HG02885 (cell line): ENCODE data around the gene PEX10.

Experiments
- ATAC-seq: cut with Tn5 transposase; IDR thresholded peaks from one replicate; pipeline ENCODE4 v1.9.1; 2021; ENCODE audit warnings: mild to moderate bottlenecking; ENCODE audit not compliant: unreplicated experiment, poor library complexity

PEX10 gene

GRCh38 chr1:2391931-2392509 is 20.3 kb downstream of the PEX10 start:
- peak; percentile 16 for ATAC-seq

DNA sequence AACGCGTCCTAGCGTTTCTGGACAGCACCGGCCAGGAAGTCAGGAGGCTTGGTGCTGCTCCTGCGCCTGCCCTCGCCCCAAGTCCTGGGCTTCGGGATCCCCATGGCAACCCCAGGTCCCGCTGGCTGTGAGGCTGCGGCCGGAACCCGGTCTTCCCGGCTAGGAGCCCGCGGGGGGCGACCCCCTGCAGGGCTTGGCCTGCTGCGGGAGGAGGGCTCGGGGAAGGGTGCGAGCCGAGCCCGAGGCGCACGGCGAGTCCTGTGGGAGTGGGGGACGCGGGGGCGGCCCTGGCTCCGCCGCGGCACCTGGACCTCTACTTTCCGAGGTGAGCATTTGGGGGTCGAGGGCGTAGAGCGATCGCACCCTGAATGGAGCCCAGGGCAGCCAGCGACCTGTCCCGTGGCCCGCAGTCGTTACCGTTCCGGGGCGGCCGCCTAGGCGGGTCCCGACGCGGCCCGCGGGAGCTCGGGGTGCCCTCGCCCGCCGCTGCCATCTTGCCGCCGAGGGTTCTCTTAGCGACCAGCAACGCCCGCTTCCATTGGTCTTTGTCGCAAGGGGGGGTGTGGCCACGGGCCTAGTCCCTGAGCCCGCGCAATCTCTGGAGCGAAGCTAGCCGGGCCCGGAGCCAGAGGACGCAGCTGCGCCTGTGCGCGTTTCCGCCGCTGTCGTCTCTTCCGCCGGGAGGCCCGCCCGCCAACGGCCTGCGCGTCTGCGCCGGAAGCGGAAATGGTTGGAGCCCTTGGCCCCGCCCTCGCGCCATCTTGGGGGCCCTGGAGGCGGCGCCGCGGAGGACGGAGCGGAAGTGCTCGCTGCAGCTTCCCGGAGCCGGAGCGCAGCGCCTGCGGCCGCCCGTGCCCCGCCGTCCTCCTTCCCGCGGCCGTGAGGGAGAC is 21.1 kb downstream of the PEX10 start, which contains the start of the genes MORN1 and RER1:
Gene MORN1 (minus strand): TSS at position 514 of the 890 bp plus-strand sequence. CDS start 21 bp downstream, at position 493.
Gene RER1 (plus strand): TSS at position 801 of the 890 bp plus-strand sequence. CDS start 3,950 bp downstream, outside the sequence.
- peak; percentile 93 for ATAC-seq

GRCh38 chr1:2389644-2390043 is 22.7 kb downstream of the PEX10 start:
- no peak for ATAC-seq

- no peak for ATAC-seq
Observed at GRCh38 chr1:2388004-2388913, 24.1 kb downstream of the PEX10 start.

DNA sequence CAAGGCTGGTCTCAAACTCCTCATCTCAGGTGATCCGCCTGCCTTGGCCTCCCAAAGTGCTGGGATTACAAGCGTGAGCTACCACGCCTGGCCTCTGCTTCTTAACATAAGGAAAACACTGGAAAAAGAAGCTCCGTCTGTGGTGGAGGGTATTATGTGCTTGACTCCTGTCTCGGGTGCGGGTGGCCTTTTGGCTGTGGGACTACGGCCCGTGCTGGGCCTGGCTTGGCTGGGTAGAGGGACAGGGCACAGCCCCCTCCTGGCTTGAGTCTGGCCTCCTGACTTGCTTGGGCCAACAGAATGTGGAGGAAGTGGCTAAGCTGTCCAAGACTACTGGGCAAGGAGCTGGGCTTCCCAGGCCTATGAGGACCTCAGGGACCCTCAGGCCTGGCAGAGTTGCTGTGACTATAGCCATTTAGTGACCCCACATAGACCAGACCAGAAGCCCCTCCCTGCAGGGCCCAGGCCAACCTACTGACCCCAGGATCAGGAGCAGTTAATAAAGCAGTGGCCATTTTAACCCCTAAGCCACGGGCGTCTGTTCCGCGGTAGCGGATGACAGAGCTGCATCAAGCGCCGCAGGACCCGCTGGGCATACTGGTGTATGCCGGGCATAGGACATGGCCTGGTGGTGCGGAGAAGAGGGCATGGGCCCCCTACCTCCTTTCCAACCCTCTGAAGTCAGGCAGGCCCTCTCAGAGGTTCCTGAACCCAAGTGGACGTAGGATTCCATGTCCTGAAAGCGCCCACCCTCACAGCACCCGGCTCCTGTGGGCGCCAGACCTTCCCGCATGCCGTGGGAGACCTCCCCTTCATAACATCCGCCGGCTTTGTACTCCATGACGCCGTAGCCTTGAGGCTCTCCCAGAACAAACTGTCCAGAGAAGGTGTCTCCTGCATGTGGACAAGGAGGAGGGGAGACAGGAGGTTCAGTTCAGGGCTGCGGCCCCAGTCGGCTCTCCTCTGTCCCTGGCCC is 25.4 kb downstream of the PEX10 start:
- no peak for ATAC-seq

DNA sequence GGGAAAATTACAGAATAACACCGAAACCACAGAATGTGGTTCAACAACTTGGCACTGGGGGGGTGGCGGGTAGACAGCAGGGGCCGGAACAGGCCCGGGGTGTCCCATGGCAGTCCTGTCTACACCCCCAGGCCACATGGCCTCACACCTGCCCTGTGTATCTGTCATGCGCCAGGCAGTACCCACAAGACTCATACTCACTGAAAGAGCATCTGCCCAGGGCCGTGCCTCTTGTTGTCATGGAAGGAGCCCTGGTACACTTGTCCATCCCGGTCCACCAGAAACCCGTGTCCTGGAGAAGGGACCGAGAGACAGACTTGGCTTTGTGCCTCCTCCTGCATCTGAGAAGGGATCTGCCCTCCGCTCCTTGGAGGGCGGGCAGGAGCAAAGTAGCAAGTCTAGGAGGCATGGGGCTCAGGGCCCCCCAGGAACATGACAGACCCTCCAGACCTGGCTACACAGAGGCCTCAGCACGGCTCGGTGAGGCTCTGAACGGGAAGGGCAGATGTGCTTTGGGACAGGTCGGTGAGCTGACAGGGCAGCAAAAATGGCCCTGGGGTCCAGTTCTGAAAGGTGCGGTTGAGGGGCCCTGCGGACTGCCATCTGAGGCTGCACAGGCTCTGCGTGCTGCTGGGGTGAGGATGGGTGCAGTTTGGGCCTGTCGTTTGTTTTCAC is 26.6 kb downstream of the PEX10 start:
- no peak for ATAC-seq

DNA sequence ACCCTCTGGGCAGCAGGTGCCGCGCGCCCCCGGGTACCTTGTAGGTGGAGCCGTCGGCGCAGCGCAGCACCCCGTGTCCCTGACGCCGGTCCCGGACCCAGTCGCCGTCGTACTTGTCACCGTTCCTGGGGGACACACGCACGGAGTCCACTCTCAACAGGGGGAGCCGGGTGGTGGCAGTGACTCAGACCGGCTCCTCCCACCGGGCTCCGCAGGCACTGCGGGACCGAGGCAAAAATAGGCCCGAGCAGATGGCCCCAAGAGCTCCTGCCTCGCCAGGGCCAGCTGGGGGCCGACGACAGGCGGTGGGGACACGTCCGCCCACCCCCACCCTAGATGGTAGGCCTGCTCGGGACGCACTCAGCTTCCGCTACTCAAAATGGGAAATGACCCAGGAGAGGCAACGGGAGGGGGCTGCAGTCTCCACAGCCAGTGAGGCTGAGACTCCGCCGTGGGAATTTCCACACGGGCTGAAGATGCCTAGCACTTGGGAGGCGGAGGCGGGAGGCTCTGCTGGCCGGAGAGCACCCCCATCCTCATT is 27.4 kb downstream of the PEX10 start:
- ATAC-seq, result no peak

GRCh38 chr1:2384130-2384860 is 28.1 kb downstream of the PEX10 start:
- ATAC-seq, result no peak

GRCh38 chr1:2383576-2383975 is 28.8 kb downstream of the PEX10 start:
- ATAC-seq, result no peak

DNA sequence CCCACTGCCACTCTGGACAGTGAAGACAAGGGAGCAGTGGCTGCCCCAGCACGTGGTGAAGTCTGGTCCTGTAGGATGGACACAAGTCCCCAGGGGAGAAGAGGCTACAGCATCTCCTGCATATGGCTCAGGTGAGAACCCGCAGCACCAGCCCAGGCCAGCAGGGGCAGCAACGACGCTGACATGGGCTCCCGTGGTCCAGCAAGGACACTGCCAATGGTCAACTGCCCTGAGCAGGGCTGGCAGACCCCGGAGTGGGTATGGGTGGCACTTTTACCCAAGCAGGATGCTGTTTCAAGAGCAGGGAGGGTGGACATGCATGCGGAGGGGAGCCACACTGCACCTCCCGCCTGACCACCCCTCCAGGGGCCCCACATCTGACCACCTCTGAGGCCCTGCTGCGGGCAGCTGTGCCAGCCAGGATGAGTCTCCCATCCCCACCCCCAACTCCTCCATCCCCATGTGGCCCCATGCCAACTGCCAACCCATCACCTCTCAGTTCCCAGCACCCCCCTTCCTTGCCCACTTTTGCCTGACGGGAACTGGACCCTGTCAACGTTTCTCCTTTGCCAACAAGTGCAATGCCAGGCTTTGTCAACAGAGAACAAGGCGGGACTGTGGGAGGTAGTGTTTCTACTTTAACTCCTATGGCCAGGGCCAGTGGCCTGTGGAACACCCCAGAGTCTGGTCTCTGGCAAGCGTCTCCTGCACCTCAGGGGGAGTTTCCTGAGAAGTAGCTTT is 29.6 kb downstream of the PEX10 start:
- no peak for ATAC-seq

DNA sequence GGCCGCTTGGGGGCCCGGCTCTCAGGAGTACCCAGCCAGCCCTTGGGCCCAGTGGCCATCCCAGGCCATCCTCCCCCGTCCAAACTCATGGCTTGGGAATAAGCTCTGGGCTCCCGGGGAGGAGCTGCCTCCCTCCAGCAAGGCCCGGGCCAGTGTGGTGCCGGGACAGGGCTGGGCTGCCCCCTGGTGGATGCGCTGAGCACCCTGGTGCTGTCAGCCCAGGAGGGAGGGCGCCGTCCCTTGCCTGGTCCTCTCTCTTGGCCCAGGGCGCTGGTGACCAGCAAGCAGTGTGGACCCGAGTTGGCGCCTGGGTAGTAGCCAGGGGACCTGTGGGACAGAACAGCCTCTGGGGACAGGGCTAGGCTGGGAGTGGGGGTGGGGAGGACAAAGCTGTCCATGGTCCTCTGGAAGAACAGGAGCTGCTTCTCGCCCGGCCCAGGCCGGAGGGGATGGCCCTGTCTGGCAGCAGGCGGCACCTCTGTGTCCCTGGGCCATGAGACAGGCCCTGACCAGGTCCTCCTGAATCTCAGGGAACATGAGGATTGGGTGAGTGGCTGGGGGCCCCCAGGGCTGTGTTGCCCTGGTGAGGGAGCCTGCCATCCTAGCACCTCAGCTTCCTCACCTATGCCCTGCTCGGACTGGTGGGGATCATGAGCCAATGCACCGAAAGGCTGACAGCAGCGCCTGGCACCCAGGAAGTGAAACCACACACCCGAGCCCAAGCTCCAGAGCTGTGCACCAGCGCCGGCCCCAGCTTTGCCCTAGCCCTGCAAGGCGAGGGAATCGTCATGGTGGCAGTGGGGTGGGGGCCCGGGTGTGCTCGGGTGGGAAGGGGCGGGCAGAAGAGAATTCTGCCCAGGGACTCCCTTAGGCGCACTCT is 30.4 kb downstream of the PEX10 start:
- no peak for ATAC-seq

DNA sequence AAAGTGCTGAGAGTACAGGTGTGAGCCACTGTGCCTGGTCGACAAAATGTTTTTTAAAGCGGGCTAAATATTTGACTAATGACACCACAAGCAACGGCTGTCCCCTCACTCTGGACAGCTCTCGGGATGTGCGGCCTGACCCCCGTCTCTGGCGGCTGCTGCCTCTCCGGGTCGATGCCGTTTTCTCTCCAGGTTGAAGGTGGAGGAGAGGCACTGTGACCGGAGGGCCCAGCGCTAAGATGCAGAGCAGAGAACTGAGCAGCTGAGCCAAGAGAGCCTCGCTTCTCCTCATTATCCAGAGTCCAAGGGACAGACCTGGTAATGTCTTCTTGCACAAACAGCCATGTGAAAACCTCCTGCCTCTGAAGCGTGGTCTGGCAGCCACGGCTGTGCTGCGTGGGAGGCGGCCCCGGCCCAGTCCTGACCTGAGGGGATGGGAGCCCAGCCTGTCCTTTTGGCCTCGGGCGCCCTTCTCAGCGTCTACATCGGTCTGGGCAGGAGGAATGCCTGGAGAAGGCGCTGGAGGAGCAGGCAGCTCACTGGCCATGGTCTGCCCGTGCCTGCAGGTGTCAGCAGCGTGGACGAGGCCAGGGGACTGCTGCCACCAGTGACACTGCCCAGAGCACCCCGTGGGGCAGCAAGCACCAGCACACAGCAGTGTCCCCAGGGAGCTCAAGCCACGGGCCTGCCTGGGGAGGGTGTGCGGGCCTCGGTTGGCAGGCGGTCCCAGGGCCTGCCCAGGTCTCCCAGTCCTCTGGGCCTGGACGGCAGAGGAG is 31.4 kb downstream of the PEX10 start:
- ATAC-seq, result no peak

DNA sequence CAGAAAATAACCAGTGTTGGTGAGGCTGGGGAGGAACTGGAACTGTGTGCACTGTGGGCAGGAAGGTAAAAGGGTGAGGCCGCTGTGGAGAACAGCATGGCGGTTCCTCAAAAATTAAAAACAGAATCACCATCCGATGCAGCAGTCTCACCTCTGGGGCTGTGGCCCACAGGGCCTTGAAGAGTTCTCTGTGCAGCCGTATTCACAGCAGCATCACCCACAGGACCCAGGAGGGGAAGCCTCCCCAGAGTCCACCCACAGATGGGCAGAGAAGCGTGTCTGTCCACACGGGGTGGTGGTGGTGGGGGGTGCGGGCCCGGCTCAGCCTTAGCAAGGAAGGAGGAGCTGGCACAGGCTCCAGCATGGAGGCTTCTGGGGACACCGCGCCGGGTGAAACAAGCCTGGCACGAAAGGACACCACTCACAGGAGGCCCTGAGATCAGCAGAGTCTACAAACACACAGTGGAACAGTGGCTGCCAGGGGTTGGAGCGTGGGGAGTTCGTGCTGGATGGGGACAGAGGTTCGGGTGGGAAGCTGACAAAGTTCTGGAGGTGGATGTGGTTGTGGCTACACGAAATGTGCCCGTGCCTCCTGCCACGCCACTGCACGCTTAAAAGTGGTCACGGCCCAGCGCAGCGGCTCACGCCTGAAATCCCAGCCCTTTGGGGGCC is 32.5 kb downstream of the PEX10 start:
- ATAC-seq, result no peak

- ATAC-seq, result no peak
Observed at GRCh38 chr1:2378956-2379732, 33.2 kb downstream of the PEX10 start.
